GM12873 (cell line): Measurements from ENCODE around the gene RECK.

Experiments used
- CTCF ChIP-seq: IDR thresholded peaks from 2 replicates; pipeline ENCODE4 v1.5.1; 2012; ENCODE audit warnings: low read depth, mild to moderate bottlenecking, moderate library complexity, low read length, control low read depth; ENCODE audit not compliant: insufficient read depth; ENCODE audit errors: missing control alignments

The RECK gene

GRCh38 chr9:36138496-36138895, 101.8 kb downstream of the RECK start:
- TF ChIP-seq CTCF = no peak

DNA sequence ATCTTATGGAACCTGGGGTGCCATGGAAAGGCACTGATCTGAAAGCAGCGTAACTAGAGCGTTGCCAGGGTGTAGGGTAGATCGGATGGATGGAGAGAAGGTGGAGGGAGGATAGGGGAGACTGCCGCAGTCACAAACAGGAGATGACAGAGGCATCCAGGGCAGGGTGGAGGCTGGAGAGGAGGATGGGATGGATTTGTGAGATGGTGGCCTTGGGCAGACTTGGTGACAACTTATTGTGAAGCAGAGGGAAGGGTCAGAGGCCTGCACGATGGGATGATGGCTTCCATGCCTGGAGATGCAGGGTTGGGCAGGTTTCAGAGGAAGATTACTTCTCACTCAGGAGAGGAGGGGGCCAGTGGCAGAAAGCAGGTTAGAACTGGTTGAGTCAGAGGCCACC, 102.2 kb downstream of the RECK start:
- no peak for TF ChIP-seq CTCF

- no peak for TF ChIP-seq CTCF
These were observed 103.7 kb downstream of the RECK start for GRCh38 chr9:36140086-36141084.

GRCh38 chr9:36141288-36141687, 104.6 kb downstream of the RECK start:
- TF ChIP-seq CTCF = no peak

DNA sequence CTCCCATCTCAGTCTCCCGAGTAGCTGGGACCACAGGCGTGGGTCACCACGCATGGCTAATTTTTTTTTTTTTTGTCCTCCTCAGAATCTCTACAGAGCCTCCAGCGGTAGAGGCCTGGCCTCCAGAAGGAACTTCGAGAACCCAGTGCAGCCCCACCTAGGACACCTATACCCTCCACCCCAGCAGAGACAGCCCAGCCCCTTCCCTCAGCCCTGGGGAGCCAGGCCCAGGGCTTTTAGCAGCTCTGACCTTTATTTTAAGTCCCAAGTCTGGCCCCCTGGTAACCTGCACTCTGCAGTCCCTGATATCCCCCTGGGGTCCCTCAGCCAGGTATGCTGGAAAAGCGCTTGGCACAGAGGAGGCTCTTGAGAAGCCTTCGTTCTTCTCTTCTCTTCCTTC, 105.0 kb downstream of the RECK start:
- TF ChIP-seq CTCF = no peak

- no peak for TF ChIP-seq CTCF
These were observed 106.0 kb downstream of the RECK start for GRCh38 chr9:36142510-36143244.

DNA sequence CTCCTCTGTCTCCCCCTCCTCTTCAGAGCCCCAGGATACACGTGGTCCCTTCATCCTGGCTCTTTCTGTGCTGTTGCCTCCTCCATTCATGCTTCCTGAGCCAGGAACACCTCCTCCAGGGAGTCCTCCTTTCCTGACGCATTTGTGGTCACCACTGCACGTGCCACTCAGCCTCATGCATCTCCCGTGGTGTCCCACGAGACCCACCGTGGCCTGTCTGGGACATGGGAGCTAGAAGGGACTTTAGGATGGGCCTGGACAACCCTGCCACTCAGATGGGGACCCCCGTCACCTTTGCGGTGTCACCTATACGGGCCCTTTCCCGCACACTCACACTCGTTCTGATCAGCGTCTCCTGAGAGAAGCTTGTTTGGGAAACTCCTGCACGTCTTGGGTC, 106.5 kb downstream of the RECK start:
- TF ChIP-seq CTCF = no peak
